ENCODE measurements around the gene CDYL.

CDYL gene

GRCh38 chr6:4964675-4965561, 188.7 kb downstream of the CDYL start:
- no peak for DNase-seq (ENCODE audit: low read depth)

GRCh38 chr6:4965562-4966389, 189.6 kb downstream of the CDYL start:
- DNase-seq (ENCODE audit: low read depth) = no peak

DNA sequence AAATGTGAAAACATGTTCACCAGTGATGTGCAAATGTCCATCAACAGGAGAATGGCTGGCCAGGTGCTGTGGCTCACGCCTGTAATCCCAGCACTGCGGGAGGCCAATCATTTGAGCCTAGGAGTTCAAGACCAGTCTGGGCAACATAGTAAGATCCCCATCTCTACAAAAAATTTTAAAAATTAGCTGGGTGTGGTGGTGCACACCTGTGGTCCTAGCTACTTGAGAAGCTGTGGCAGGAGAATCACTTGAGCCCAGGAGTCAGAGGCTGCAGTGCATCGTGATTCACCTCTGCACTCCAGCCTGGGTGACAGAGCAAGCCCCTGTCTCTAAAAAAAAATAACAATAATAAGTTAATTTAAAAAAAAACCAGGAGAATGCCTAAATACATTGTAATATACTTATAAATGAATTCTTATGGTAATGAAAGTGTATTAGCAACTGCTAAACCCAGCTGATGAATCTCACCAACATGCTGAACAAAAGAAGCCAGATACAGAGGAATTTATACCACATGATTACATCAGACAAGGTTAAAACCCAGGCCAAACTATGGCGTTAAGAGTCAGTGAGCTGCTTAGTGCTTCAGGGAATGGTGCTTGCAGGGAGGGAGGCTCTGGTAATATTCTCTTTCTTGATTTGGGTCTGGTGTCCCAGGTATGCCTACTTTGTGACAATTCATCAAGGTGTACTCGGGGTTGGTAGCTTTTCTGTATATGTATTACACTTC, 191.3 kb downstream of the CDYL start:
- no peak for DNase-seq (ENCODE audit: low read depth)

DNA sequence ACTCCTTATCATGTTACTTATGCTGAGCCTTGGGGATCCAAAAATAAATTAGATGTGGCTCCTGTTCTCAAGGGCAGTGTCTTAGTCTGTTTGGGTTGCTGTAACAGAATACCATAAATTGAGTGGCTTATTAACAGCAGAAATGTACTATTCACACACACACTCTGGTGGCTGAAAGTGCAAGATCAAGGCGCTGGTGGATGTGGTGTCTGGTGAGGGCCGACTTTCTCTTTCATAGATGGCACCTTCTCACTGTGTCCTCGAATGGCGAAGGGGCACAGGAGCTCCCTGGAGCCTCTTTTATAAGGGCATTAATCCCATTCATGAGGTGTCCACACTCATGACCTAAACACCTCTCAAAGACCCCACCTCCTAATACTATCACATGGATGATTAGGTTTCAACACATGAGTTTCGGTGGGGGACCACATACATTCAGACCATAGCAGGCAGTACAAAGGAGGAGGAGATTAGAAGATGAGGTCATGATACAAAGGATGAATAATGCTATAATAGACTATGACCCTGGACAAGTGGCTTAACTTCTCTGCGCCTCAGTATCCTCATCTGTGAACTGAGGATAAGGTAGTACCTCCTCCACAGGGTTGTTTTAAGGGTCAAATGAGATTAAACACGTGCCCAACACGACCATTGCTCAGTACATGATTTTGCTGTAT, 193.5 kb downstream of the CDYL start:
- DNase-seq (ENCODE audit: low read depth) = no peak

DNA sequence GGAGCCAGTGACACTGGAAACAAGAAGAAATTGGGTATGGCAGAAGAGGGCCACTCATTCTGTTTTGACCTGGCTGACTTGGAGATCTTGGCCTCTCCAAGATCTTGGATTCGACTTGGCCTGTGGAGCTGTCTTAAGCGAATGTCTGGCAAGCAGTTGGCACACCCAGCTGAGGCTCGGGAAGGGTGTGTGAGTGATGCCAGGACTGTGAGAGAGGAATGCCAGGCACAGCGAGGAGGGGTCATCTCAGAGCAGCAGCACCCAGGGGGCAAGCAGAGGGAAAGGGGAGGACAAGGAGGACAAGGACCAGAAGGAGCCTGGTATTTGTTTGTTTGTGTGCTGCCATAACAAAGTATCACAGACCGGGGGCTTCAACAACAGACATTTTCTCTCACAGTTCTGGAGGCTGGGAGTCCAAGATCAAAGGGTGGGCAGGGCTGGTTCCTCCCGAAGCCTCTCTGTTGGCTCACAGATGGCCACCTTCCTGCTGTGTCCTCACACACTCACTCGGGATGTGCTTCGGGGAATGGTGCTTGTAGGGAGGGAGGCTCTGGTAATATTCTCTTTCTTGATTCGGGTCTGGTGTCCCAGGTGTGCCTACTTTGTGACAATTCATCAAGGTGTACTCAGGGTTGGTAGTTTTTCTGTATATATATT, 194.7 kb downstream of the CDYL start:
- DNase-seq (ENCODE audit: low read depth) = no peak

DNA sequence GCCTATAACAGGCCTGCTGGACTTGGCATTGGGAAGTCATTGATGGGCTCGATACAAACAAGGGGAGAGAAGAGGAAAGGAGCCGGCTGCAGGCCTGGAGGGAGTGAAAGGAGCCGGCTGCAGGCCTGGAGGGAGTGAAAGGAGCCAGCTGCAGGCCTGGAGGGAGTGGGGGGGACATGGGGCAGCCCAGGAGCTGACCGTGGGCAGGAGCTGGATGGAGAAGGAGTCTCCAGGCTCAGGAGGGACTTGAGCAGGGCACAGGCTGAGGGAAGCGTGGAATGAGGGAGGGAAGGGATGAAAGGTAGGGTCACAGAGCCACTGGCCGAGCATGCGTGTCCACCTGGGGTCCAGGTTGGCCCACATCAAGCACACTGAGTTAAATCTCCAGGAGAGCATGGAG, 195.6 kb downstream of the CDYL start:
- DNase-seq (ENCODE audit: low read depth) = no peak

DNA sequence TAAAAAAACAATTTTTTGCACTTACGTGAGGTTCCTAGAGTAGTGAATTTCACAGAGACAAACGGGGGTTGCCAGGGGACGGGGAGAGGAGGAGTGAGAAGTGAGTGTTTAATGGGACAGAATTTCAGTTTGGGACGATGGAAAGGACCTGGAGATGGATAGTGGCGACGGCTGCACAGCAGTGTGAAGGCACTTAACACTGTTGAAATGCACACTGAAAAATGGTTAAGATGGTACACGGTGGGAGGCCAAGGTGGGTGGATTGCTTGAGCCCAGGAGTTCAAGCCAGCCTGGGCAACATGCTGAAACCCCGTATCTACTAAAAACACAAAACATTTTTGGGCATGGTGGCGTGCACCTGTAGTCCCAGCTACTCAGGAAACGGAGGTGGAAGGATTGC, 196.2 kb downstream of the CDYL start:
- no peak for DNase-seq (ENCODE audit: low read depth)

DNA sequence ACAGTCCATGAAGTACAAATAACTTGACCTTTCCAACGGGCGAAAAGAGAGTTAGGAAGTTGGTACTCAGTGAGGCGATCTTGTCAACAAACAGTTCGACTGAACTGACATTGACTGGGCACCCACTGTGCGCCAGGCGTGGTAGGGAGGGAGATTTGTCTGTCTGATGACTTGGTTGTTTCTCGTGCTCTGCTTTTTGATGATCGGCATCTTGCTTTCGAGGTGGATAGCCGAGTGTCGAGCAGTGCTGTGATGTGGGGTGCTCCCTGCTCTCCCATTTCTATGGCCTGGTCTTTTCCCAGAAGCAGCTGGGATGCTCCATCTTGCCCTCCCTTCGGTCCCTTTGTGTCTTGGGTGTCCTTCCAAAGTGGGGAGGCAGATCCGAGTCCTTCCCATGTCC, 197.2 kb downstream of the CDYL start:
- DNase-seq (ENCODE audit: low read depth) = no peak

DNA sequence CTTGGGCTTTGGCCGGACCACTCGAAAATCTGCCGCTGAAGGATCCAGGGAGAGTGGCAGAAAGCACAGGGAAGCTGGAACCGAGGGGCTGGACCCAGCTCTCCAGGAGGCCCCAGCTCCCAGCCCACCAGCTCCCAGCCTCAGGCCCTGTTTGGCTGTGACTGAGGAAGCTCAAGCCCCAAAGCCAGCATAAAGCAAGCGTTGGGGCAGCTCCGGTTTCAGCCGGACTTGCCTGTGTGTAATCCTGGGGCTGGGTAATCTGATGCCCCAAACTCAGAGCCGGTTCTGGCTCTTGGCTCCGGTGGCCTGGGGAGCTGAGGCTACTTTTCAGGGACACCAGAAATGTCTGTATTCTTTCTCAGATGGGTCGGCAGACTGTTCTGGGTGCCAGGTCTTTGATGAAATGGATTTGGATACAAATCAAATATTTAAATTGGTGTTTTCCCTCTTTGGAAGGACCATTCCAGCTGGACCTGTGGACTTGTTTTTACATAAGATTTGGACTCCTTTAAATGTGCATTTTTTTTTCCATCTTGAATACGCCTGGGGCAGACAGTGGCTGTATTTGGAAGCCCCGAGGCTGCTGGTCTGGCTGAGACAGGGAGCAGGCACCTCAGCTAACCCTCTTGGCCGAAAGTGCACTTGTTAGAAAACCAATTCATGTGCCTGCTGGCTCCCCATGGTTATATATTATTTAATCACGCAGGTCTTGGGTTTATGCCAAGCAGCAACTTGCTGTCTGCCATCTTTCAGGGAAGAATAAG, 198.0 kb downstream of the CDYL start:
- DNase-seq (ENCODE audit: low read depth) = no peak

DNA sequence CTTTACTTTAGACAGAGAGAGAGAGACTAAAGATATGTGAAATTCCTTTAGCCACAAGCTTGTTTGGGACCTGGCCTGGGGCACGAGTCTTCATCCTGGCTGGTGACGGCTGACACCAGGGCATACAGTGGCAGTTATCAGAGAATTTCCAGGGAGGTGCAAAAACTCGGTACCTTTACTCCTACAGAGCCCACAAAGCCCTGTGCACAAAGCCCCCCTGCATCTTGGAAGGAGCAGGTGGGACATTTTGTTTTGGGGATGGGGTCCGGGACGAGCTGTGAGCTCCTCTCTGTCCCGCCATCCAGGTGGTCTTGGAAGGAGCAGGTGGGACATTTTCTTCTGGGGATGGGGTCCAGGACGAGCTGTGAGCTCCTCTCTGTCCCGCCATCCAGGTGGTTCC, 198.8 kb downstream of the CDYL start:
- no peak for DNase-seq (ENCODE audit: low read depth)

DNA sequence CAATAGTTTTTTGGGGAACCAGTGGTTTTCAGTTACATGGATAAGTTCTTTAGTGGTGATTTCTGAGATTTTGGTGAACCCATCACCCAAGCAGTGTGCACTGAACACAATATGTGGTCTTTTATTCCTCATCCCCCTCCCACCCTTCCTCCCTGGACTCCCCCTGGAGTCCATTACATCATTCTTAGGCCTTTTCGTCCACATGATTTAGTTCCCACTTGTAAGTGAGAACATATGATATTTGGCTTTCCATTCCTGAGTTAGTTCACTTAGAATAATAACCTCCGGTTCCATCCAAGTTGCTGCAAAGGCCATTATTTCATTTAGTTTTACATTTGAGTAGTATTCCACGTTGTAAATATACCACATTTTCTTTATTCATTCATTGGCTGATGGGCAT, 199.3 kb downstream of the CDYL start:
- DNase-seq (ENCODE audit: low read depth) = no peak

- no peak for DNase-seq (ENCODE audit: low read depth)
These were observed 201.3 kb downstream of the CDYL start for GRCh38 chr6:4977468-4977867.

DNA sequence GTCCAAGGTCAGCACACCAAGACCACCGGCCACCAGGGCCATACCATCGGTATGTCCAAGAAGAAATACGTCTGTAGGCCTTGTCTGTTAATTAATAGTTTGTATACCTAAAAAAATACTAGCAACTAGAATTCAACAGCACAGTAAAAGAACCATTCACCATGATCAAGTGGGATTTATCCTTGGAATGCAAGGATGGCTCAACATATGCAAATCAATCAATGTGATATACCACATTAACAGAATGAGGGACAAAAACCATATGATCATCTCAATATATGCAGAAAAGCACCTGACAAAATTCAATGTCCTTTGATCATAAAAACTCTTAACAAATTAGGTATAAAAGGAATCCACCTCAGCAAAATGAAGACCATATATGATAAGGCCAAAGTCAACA, 203.2 kb downstream of the CDYL start:
- no peak for DNase-seq (ENCODE audit: low read depth)

DNA sequence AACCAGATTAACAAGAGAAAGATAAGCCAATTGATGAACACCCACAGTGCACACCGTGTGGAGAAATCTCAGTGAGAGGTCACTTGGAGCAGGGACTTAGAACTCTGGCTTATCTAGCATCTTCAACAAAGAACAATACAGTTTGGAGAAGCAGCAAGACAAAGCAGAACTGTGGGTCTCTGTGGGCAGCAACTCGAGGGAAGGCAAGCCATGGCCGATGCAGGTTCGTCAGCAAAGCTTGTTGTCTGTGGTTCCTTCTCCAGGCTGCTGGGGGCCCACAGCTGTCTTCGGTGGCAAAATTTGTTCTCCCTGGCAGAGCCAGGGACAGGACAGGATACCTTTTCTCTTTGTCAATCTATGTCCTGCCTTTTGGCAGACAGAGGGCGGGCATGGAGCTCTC, 205.6 kb downstream of the CDYL start:
- DNase-seq (ENCODE audit: low read depth) = no peak

- DNase-seq (ENCODE audit: low read depth) = no peak
These were observed 207.1 kb downstream of the CDYL start for GRCh38 chr6:4983322-4983721.

DNA sequence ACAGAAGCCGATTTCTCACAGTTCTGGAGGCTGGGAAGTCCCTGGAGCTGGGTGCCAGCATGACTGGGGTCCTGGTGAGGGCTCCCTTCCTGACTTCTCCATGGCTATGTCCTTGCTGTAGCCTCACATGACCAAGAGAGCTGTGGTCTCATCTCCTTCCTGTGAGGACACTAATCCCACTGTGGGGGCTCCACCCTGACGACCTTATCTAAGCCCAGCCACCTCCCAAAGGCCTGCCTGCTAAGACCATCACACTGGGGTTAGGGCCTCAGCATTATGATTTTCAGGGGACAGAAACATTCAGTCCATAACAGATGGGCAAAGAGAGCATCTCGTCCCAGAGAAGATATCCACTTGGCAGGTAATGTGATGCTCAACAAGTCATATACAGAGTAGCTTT, 210.8 kb downstream of the CDYL start:
- no peak for DNase-seq (ENCODE audit: low read depth)

DNA sequence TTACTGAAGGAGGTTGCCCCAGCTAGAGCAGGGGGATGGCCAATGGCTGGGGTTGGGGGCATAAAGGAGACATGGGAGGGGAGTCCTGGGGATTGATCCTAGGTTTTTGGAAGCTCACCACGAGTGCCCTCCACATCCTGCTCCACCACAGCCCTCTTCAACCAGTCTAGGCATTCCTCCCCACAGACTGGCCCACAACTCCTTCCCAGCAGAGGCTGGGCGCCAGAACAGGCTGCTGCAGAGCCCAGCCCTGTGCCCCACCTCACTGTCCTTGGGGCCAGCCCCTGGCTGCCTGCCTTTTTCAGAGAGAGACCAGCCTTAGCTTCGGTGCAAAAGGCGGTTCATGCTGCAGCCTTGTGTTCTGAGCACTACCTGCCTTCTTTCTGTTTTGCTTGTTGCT, 211.2 kb downstream of the CDYL start:
- DNase-seq (ENCODE audit: low read depth) = no peak

GRCh38 chr6:4994741-4995140, 218.5 kb downstream of the CDYL start:
- DNase-seq (ENCODE audit: low read depth) = no peak

DNA sequence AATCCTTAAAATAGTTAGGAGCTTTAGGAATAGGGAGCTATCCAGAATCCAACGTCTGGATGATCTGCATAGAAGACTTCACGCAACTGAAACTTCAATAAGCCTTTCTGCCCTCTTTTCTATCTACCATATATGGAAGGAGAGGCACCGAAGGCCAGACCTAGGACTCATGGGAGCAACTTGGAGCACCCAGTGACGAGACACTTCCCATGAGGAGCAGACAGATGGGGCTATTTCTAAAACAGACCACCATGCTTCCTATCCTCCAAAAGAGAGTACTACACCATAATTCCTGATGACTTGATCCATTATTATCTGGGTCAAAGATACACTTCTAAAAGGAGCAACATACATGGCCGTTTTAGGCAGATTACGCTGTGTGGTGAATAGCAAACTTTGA, 221.7 kb downstream of the CDYL start:
- DNase-seq (ENCODE audit: low read depth) = no peak

DNA sequence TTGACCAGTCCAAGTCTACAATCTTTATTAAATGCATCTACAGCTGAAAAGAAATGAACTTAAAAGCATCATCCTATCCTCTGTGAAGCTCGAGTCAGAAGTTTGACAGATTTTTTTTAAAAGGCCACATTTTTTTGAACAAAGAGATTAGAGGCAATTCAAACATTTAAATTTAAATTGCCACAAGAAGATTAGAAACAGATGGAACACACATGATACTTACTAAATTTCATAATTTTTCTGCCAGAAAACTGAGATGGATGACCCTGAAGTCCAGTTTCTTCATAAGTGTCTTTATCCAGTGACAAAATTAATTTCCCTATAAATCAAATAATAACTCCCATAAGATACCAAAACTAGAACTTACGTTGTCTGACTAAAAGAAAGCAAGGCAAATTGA, 223.4 kb downstream of the CDYL start:
- no peak for DNase-seq (ENCODE audit: low read depth)

Data from activated T-helper 9 cell treated with anti-CD3 and anti-CD28 coated beads, Interleukin-2, amount 50 U/mL, for 16 hours (primary cell).